ENCODE measurements around the gene NBEAL2.

The NBEAL2 gene

GRCh38 chr3:47005212-47006144 lies 26.0 kb downstream of the NBEAL2 start:
- TF ChIP-seq, protein P1, sequence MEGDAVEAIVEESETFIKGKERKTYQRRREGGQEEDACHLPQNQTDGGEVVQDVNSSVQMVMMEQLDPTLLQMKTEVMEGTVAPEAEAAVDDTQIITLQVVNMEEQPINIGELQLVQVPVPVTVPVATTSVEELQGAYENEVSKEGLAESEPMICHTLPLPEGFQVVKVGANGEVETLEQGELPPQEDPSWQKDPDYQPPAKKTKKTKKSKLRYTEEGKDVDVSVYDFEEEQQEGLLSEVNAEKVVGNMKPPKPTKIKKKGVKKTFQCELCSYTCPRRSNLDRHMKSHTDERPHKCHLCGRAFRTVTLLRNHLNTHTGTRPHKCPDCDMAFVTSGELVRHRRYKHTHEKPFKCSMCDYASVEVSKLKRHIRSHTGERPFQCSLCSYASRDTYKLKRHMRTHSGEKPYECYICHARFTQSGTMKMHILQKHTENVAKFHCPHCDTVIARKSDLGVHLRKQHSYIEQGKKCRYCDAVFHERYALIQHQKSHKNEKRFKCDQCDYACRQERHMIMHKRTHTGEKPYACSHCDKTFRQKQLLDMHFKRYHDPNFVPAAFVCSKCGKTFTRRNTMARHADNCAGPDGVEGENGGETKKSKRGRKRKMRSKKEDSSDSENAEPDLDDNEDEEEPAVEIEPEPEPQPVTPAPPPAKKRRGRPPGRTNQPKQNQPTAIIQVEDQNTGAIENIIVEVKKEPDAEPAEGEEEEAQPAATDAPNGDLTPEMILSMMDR (IDR thresholded peaks at IDR 0.05; ENCODE audit: borderline replicate concordance, insufficient read depth, low read depth, low read length), result no peak
- H3K4me3 ChIP-seq (ENCODE audit: low read depth, low read length), result no peak overlapping the region

- H3K4me3 ChIP-seq (ENCODE audit: low read depth, low read length), result no peak overlapping the region
- TF ChIP-seq, protein P1 (IDR thresholded peaks at IDR 0.05; ENCODE audit: borderline replicate concordance, insufficient read depth, low read depth, low read length), result no peak
These were observed 26.7 kb downstream of the NBEAL2 start for GRCh38 chr3:47006145-47006651.

- TF ChIP-seq, protein P1 (IDR thresholded peaks at IDR 0.05; ENCODE audit: borderline replicate concordance, insufficient read depth, low read depth, low read length), result no peak
These were observed 27.5 kb downstream of the NBEAL2 start for GRCh38 chr3:47007001-47007400.

GRCh38 chr3:47007482-47008233 lies 28.2 kb downstream of the NBEAL2 start:
- TF ChIP-seq, protein P1 (IDR thresholded peaks at IDR 0.05; ENCODE audit: borderline replicate concordance, insufficient read depth, low read depth, low read length), result no peak
- H3K4me3 ChIP-seq (ENCODE audit: low read depth, low read length), result no peak overlapping the region

More at GRCh38 chr3:47007001-47007400, 27.5 kb downstream of the NBEAL2 start:
- no peak overlapping the region for H3K4me3 ChIP-seq (ENCODE audit: low read depth, low read length)

GRCh38 chr3:47008234-47008796 lies 28.8 kb downstream of the NBEAL2 start:
- TF ChIP-seq, protein P1 (IDR thresholded peaks at IDR 0.05; ENCODE audit: borderline replicate concordance, insufficient read depth, low read depth, low read length), result no peak
- no peak overlapping the region for H3K4me3 ChIP-seq (ENCODE audit: low read depth, low read length)

DNA sequence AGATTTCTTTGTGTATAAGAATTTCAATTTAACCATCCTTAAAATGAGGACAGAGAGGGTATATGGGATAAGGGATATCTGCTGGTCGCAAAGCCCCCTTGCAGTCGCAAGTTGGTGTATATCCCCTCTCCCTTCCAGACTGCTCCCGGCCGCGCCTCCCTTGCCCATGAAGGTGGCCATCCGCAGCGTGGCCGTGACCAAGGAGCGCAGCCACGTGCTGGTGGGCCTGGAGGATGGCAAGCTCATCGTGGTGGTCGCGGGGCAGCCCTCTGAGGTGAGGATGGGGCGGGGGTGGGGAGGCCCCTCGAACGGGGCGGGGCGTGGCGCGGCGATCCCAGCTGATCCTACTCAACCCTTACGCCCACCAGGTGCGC lies 29.4 kb downstream of the NBEAL2 start:
- H3K4me3 ChIP-seq (ENCODE audit: low read depth, low read length), result no peak overlapping the region
- TF ChIP-seq, protein P1 (IDR thresholded peaks at IDR 0.05; ENCODE audit: borderline replicate concordance, insufficient read depth, low read depth, low read length), result no peak

Data from GM12875 (cell line).